GM19025 (cell line): ENCODE measurements around the gene AHRR.
A peak's percentile ranks its signal among the peaks of the same experiment; 100 is the strongest.

ENCODE experiments used
- ATAC-seq: cut with Tn5 transposase; IDR thresholded peaks from one replicate; pipeline ENCODE4 v1.9.1; 2021; ENCODE audit warnings: mild to moderate bottlenecking, low read depth, moderate library complexity; ENCODE audit not compliant: unreplicated experiment

The AHRR gene

DNA sequence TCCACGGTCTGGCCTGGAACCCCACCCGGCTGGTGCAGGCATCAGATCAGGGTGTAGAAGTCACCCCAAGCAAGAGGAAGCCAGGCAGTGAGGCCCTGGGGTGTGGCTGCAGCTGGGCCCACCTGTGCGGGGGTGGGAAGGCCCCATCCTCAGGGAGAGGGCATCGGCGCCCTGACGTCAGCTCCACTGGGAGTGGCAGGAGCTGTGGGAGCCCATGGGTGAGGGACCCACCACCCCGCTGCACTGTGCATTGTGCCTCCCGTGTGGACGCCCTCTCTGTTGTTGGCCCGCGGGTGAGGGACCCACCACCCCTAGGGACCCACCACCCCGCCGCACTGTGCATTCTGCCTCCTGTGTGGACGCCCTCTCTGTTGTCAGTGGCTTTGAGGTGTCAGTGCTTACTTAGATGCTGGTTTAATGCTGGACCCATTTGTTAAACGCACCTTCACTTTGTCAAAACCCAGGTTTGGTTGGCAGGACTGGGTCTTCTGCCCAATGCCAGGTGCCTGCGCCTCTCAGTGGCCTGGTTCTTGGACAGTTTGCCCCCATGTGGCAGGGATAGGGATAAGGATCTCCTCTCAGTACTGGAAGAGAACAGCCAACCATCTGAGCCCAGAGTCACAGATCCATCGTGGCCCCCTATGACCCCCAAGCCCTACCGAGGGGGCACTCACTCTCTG is 114.6 kb downstream of the AHRR start:
- no peak for ATAC-seq

DNA sequence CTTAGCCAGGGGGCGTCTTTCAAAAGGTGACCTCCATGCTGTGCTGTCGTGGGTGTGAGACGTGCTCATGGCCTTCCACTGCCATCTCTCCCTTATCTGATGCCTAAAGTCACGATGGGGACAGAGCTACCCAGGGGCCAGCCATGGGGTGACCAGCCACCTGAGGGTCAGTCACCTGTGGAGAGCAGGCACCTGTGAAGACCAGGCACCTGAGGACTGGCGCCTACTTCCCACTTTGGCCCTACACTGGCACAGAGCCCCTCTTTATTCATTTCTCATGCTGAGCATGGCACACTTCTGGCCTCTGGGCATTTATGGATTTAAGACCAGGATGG is 115.1 kb downstream of the AHRR start:
- no peak for ATAC-seq

DNA sequence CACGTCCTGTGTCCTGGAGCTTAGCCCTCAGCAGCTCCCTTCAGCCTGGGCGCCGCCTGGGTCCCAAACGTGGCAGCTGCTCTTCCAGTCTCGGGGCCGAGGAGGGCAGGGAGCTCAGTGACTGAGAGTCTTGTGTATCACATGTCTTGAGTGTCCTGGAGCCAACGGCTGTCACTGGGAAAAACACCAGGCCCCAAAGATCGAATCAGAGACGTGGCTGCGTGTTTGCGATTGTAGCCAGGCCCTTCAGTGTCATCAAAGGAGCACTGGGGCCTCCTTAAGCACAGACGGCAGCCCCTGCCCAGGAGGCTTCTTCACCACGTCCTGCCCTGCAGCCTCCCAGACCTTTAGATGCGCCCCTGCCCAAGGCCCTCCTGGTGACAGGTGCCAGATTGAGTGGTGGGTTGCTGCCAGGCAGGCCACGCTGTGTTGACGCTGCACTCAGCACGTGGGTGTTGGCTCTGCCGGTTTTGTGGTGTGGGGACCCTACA is 115.8 kb downstream of the AHRR start:
- ATAC-seq: no peak

DNA sequence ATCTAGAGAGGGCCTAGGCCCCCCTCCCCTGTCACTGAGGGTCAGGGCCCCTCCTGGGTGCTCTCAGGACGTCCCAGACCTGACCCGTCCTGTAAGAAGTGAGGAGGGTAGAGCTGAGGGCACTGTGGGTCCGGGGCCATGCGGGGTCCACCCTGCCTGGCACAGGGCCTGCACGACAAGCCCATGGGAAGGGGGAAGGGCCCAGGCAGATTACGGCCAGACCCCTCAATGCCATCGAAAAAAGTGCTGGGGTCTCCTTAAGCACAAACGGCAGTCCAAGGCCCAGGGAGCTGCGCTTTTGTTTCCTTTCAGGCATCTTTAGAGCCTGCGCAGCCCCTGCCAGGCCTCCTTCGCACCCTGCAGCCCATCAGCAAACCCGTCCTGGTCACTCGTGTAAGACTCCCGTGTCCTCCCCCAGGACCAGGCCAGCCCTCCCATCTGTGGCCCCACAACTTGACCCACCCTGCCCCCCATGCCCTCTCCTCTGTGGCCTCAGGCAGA is 117.0 kb downstream of the AHRR start:
- no peak for ATAC-seq

DNA sequence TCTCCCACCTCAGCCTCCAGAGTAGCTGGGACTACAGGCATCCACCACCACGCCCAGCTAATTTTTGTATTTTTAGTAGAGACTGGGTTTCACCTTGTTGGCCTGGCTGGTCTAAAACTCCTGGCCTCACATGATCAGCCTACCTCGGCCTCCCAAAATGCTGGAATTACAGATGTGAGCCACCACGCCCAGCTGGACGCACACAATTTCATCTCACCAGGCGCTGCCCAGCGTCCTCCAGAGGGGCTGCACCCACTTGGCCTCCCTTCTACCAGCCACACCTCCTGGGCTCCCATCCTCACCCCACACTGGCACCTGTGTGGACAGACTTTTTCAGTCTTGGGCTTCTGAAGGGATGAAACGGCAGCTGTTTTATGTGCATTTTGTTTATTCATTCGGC is 117.7 kb downstream of the AHRR start:
- ATAC-seq: no peak

DNA sequence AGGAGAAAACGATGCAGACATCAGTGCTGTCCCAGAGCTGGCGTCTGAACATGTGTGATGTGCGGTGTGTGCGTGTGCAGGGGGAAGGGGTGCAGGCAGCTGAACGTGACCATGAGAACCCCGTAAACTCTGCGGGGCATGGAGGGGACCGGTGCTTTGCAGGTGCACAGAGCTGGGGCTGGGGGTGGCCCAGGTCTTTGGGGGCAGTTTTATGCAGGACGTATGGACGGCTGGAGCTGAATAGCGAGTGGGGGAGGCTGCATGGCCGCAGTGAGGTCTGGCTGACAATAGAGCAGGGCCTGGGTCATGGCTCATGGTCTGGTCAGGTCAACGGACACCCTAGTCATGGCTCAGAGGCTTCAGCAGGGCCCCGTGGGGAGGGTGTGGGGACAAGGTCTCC is 118.1 kb downstream of the AHRR start:
- no peak for ATAC-seq

DNA sequence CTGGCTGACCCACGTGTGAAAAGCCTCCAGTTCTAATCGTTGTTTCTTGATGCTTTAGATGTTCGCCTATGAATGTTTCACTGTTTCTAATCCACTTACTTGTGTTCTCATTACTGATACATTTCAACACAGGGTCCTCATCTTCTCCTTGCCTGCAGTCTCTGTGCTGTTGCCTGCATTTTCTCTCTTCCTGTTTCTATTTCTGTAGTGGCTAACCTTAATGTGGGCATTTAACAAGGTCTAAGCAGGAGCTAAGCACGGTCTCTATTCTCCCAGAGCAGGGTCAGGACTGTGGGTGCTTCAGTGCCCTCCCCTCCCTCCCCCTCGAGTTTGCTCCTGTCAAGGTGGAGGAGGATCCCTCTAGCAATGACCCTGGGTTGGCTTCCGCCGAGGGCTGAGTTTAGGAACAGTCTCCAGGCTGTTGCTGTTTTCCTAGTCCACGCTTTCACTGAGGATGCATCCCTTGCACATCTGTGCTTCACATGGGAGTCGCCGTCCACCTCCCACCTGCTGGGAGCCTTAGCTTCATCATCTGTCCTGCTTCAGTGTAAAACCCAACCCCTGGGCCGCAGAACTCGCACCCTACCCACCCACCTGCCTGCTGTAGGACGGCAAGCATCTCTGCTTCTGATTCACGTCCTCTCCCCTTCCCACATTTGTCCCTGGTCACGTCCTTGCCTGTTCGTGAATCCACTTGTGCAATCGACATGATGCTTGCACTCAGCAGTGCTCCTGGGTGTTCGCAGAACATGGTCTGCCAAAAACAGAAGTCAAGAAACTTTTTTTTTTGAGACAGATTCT is 119.1 kb downstream of the AHRR start:
- ATAC-seq: no peak

DNA sequence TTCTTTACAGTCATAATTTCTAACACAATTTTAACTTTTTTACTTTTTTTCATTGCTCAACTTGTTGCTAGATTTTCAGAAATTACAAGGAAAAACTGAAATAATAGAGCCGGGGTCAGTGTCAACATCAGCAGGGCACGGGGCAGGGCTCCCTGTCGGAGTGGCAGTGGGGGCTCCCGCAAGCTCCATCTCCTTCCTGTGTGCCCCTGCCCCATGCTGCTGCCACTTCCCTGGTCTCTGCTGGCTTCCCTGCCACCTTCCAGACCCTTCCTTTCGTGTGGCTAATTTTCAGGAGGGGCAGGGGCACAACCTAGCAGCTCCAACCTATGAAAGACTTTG is 120.5 kb downstream of the AHRR start:
- ATAC-seq: no peak

DNA sequence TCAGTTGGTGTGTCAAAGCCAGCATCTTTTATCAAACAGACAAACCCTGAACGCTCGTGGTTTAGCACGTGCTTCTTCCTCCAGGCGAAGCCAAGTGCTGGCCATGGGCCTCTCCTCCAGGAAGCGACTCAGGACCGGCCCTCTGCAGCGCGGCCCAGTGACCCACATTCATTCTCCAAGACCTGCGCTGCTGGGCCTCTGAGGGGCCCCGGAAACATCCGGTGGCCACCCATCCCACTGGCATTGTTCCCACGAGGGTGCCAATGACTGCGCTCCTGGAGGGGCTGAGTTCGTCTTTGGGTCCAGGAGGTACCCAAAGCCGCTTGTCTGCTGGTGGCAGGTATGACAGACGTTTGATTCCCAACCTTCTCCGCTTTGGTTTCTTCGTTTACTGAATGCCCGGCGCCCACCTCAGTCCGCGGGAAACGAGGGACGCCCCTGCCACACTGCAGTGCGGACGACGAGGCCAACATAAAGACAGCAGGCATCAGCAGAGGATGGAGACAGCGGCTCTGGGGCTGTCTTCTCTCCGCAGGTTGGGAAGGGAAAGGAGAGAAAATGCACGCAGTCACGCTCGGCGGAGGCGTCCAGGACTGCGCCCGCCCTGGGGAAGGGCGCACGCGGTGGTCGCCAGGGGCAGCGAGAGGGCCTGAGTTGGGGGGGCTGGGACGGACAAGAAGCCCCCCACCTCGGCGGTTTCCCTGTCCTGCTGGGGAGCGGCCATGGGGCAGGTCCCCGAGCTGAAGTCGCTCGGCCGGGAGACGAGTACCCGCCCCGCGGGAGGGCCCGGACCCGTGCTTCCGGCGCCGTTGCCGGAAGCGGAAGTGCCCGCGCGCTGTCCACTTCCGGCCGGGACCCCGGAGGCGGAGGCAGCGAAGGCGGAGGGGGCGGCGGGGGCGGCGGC is 121.1 kb downstream of the AHRR start, which contains the start of gene EXOC3:
TSS of gene EXOC3 (plus strand) at position 842 of the 904 bp plus-strand sequence. CDS start 3,030 bp downstream, outside the sequence.
- peak; percentile 85 for ATAC-seq

DNA sequence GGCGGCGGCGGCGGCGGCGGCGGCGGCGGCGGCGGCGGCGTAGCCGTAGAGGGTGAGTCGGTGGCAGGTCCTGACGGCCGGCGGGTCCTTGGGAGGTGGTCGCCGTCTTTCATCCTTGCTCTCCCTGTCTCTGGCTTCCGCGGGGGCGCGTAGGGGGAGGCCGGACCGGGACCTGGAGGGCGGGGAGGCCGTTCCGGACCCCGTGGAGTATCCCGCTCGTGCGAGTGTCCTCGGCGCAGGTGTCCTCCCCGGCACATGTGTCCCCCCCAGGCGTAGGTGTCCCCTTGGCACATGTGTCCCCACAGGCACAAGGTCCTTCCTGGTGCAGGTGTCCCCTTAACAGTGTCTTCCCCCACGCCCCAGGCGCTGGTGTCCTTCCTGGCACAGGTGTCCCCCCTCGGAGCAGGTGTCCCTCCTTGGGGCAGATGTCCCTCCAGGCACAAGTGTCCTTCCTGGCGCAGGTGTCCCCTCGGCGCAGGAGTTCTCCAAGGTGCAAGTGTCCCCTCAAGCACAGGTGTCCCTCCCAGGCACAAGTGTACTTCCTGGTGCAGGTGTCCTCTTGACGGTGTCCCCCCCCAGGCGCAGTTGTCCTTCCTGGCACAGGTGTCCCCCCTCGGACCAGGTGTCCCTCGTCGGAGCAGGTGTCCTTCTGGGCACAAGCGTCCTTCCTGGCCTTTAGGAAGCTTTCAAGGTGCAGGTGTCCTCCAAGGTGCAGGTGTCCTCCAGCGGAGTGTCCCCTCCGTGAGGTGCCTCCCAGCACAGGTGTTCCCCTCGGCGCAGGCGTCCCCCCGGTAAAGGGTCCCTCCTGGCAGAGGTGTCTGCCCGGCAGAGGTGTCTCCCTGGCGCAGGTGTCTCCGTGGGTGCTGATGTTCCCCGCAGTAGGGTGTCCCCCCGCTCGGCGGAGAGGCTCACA is 122.0 kb downstream of the AHRR start:
- peak; percentile 7 for ATAC-seq

DNA sequence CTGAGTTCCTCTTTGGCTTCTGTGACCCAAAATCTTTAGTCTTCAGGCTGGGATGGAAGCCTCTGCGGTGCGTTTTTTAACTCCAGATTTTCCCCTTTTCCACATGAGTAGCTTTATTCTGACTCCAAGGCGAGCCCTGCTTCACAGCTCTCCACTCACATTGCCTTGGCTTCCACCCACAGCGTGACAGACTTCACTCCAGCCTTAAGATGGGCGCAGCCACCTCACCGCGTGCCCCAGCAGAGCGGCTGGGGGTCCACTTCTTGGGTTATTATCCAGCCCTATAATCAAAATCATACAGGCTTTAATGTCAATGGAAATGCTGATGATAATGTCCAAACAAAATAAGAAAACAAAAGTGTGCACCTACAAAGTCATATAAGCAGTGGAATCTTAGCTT is 122.7 kb downstream of the AHRR start:
- no peak for ATAC-seq

DNA sequence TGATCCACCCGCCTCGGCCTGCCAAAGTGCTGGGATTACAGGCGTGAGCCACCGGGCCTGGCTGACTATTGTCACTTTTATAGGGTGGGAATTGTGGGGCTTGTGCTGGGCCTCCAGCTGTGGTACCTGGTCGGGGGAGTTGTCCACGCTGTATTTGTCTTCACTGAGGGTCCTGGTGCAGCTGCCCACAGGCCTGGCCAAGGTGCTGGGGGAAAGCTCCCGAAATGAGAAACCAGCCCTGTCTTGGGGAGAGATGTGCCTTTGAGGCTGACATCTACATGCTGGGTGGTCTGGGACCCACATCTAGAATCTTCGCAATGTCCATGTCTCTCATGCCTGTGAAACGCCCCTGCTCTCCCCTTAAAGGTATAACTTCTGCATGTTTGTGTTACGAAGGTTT is 124.1 kb downstream of the AHRR start:
- ATAC-seq: no peak

DNA sequence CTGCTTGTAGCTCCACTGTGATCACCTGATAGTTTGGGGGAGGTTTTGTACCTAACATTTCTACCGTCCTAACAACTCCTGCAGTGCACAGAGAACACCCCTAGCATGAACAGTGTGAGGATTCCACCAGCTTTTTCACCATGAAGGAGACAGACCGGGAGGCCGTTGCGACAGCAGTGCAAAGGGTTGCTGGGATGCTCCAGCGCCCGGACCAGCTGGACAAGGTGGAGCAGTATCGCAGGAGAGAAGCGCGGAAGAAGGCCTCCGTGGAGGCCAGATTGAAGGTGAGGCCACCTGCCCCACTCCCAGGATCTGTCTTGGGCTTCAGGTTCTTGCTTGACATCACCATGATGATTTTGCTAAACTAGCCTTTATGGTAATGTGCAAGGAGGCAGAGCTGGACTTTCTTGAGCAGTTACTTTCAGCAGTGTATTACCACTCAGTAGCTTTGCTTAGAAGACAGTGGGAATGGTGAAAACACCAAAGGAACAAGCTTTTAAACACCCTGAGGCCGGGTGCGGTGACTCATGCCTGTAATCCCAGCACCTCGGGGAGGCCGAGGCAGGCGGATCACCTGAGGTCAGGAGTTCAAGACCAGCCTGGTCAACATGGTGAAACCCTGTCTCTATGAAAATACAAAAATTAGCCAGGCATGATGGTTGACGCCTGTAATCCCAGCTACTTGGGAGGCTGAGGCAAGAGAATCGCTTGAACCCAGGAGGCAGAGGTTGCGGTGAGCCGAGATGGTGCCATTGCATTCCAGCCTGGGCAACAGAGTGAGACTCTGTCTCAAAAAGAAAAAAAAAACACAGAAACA is 124.8 kb downstream of the AHRR start:
- ATAC-seq: no peak

DNA sequence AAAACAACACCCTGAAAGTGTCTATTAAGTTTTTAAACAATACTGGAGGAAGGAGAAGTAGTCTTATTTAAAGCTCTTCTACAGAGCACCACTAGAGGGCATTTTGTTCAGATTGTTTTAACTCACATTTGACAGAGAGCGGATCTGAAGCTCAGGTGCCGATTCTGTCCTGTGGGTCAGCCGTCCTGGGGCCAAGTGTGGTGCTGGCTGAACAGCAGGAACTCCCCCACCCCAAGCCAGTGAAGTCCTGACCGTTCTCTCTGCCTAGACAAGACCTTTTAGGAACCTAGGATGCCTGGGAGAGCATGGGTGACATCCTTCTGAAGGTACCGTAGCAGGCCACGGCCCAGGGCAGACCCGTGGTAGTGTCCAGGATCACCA is 125.4 kb downstream of the AHRR start:
- ATAC-seq: no peak

DNA sequence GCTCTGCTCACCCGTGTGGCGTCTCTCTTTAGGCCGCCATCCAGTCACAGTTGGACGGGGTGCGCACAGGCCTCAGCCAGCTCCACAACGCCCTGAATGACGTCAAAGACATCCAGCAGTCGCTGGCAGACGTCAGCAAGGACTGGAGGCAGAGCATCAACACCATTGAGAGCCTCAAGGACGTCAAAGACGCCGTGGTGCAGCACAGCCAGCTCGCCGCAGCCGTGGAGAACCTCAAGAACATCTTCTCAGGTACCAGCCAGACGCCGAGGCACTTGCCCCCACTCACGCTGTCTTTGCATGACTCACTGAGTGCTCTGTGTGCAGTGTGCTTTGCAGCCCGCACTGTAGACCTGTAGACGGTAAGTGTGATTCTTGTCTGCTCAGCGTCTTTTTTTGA is 126.0 kb downstream of the AHRR start:
- ATAC-seq: no peak

DNA sequence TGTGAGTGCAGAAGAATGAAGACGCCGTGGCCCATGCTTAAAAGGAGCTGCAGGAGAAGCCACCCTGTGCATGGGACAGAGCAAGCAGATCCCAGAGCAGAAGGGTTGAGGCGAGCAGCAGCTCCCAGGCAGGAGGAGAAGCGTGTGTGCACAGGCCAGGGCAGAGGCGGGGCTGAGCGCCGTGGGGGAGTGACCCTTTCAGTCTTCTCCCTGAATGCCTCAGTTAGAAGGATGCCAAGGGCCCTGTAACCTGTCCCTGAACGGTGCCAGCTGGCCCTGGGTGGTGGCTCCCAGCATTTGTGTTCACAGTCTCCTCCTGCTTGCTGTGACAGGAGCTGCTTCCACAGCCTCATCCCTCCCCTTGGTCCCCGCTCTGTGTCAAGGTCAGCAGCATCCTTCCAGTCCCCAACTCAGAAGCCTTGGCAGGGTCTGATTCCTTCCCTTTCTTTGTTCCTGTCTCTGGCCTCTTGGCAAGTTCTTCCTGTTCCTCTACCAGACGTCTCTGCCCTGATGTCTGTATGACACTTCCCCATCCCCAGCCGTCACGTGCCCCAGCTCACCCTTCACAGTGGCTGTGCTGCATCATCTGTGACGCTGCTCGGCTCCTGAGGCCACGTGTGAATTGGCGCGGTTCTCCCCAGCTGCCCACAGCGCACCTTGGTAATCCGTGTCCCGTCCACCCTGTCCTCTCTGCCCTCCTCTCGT is 126.7 kb downstream of the AHRR start:
- ATAC-seq: no peak

DNA sequence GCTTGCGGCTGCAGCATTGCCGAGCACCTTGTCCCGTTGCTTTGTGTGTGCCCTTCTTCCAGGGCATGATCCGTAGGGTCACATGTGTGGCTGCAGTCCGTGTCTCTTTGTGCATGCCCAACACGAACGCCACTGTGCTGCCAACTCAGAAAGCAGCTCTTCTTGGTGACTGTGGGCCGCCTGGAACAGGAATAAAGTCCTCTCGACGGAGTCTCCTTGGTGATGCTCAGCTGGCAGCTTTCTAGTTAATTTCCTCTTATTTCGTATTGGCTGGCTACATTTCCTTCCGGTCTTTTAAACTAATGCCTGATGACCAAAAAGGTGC is 127.2 kb downstream of the AHRR start:
- ATAC-seq: no peak

DNA sequence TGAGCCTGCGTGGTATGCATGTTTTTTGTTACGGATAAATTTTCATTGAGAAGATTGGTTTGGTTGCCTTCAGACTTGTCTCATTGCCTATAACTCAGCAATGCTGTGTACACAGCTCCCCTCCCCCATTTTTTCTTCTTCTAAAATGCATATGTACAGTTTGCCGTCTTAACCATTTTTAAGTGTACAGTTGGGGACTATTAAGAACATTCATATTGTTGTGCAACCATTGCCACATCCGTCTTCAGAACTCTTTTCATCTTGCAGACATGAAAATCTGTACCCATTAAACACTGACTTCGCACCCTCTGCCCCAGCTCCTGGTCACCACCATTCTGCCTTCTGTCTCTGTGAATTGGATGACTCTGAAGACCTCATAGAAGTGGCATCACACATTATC is 127.6 kb downstream of the AHRR start:
- ATAC-seq: no peak
